ENCODE measurements around the gene SPN. TPM values are rescaled to one million over a fixed set of nuclear protein-coding genes. Genes with fewer than 3 reads are reported as not detected.
"Not testable (repeated sequence)": the region's sequence is repeated elsewhere in the genome, so short reads cannot be mapped to it uniquely, and the experiment has no call there.

Gene SPN, protein sequence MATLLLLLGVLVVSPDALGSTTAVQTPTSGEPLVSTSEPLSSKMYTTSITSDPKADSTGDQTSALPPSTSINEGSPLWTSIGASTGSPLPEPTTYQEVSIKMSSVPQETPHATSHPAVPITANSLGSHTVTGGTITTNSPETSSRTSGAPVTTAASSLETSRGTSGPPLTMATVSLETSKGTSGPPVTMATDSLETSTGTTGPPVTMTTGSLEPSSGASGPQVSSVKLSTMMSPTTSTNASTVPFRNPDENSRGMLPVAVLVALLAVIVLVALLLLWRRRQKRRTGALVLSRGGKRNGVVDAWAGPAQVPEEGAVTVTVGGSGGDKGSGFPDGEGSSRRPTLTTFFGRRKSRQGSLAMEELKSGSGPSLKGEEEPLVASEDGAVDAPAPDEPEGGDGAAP
- total RNA-seq (1 to 10 TPM in 2 of 4 donors, under 1 TPM in 2; 0.28 to 1.6 (median 0.94) TPM), polyA plus RNA-seq (10 to 100 TPM in 1 of 3 donors, 1 to 10 TPM in 1, under 1 TPM in 1; 0.60 to 13.3 (median 6.7) TPM)

DNA sequence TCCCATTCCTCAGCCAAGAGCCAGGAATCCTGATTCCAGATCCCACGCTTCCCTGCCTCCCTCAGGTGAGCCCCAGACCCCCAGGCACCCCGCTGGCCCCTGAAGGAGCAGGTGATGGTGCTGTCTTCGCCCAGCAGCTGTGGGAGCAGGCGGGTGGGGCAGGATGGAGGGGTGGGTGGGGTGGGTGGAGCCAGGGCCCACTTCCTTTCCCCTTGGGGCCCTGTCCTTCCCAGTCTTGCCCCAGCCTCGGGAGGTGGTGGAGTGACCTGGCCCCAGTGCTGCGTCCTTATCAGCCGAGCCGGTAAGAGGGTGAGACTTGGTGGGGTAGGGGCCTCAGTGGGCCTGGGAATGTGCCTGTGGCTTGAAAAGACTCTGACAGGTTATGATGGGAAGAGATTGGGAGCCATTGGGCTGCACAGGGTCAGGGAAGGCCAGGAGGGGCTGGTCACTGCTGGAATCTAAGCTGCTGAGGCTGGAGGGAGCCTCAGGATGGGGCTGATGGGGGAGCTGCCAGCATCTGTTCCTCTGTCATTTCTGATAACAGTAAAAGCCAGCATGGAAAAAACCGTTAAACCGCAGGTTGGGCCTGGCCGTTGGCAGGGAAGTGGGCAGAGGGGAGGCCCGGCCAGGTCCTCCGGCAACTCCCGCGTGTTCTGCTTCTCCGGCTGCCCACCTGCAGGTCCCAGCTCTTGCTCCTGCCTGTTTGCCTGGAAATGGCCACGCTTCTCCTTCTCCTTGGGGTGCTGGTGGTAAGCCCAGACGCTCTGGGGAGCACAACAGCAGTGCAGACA, at the start of gene SPN:
TSS of gene SPN (plus strand) at position 232 of the 791 bp plus-strand sequence. CDS start at position 714, 482 bp downstream.
- H3K4me3 ChIP-seq, result peak within 1 kb of the TSS in 1 of 4 donors; percentile 11
- H3K36me3 ChIP-seq, result no peaks in the 10 kb centered on the region
- no peaks in the 10 kb centered on the region for H3K9me3 ChIP-seq
- H3K27ac ChIP-seq, result no peak within 1 kb of the TSS
- peaks cover 0 to 3% (median 0%) of the 10 kb centered on the region in 3 donors for H3K27me3 ChIP-seq
- peaks cover 0 to 14% (median 6%) of the 10 kb centered on the region in 4 donors for H3K4me1 ChIP-seq
- DNase-seq, result no peak
- TF ChIP-seq, protein P1, sequence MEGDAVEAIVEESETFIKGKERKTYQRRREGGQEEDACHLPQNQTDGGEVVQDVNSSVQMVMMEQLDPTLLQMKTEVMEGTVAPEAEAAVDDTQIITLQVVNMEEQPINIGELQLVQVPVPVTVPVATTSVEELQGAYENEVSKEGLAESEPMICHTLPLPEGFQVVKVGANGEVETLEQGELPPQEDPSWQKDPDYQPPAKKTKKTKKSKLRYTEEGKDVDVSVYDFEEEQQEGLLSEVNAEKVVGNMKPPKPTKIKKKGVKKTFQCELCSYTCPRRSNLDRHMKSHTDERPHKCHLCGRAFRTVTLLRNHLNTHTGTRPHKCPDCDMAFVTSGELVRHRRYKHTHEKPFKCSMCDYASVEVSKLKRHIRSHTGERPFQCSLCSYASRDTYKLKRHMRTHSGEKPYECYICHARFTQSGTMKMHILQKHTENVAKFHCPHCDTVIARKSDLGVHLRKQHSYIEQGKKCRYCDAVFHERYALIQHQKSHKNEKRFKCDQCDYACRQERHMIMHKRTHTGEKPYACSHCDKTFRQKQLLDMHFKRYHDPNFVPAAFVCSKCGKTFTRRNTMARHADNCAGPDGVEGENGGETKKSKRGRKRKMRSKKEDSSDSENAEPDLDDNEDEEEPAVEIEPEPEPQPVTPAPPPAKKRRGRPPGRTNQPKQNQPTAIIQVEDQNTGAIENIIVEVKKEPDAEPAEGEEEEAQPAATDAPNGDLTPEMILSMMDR (IDR thresholded peaks at IDR 0.05), result no peak
- TF ChIP-seq POLR2AphosphoS5 (IDR thresholded peaks at IDR 0.05), result no peak
- TF ChIP-seq POLR2A (IDR thresholded peaks at IDR 0.05), result no peak
- TF ChIP-seq EP300 (IDR thresholded peaks at IDR 0.05), result no peak
- intact Hi-C loops (cut with DNase I), result no loop called here
- 50 to 66% methylated on average over 18 of the region's 18 CpGs for WGBS, 2 donors

DNA sequence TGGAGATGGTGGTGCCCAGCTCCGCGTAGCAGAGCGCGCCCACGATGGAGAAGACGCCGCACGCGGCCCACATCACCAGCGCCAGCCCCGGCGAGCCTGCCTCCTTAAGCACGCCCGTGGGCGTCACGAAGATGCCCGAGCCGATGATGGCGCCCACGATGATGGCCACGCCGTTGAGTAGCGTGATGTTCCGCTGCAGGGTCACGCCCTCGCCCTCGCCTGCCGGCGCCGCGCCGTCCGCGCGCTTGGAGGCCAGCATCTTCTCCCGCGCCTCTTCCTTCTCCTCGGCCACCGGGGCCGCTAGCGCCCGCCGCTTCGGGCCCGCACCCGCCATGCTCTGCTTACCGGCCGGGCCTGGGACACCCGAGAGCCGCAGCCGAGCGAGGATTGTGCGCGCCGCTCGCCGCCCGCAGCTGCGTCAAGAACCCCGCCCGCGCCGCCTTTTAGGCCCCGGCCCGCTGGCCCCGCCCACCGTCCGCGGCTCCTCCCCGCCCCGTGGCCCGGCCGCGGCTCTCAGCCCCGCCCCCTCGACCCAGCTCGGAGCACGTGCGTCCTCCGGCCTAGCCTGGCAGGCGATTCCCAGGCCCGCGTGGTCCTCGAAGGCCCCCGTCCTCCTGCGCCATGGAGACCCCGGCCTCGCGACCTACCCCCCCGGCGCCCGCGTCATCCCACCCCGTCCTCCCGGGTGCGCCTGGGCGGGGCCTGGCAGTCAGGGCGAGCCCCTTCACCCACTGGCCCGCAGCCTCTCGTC, 49.6 kb upstream of the SPN start:
- H3K36me3 ChIP-seq; H3K27me3 ChIP-seq; intact Hi-C loops (cut with DNase I); H3K9me3 ChIP-seq: not testable (repeated sequence)
- TF ChIP-seq POLR2AphosphoS5 (IDR thresholded peaks at IDR 0.05) (peak; percentile 54 to 90 (median 78)), POLR2A (IDR thresholded peaks at IDR 0.05) (peak; percentile 15 to 35)
- peaks cover 0 to 29% (median 11%) of the 10 kb centered on the region in 4 donors for H3K4me1 ChIP-seq
- 5 to 6% methylated on average over 100 of the region's 100 CpGs for WGBS, 2 donors
- H3K4me3 ChIP-seq, result peak overlapping the region; percentile 54 to 66 (median 58)
- peak overlapping the region; percentile 75 to 85 (median 78) for H3K27ac ChIP-seq
- peak; percentile 90 for DNase-seq

DNA sequence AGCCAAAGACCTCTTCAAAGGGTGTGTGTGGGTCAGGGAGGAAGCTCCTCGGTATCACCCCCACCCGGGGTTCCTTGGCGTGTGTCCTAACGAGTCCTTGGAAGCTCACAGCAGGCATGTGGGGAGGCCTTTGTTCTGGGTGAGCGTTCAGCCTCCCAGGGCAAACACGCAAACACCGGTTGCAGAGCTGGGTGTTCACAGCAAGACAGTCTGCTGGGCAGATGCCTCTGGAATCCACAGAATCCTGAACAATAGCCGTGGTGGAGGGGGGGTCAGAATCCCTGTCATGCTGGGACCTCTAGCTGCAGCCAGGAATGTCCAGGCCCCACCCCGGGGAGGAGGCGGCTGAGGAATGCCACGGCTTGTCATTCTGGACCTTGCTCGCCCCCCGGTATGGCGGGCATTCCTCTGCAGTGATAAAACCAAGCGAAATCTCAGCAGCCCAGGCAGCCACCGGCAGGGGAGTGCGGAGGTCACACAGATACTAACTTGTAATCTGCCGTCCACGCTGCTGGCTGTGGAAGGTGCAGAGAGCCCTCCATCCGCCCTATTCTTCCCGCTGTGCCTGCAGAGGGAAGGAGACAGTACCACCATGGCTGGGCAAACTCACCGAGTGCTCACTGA, 48.2 kb upstream of the SPN start:
- intact Hi-C loops (cut with DNase I); DNase-seq; H3K36me3 ChIP-seq; H3K9me3 ChIP-seq; H3K27me3 ChIP-seq; H3K4me3 ChIP-seq: not testable (repeated sequence)
- 80 to 86% methylated on average over 22 of the region's 22 CpGs for WGBS, 2 donors
- Histone ChIP-seq H3K27ac (peak overlapping the region; percentile 75 to 85 (median 78)), H3K4me1 (peaks cover 0 to 27% (median 9%) of the 10 kb centered on the region in 4 donors)

DNA sequence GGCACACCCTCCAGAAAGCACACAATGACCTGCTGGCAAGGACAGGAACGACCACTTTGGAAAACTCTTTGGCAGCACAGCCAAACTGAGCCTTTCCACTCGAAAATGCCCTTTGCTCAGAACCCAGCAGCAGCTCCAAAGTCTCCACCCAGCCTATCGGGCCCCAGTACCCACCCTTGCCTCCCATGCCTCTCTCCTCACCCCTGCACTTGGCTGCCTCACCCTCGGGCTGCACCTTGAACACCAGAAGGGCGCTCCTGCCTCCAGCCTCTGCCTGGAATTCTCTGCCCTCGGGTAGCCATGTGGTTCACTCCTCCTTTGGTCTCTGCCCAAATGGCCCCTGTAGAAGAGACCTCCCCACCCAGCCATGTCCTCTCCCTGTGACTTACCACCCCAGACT, 46.9 kb upstream of the SPN start:
- H3K4me3 ChIP-seq; H3K27ac ChIP-seq; intact Hi-C loops (cut with DNase I); H3K27me3 ChIP-seq; DNase-seq; H3K9me3 ChIP-seq; H3K36me3 ChIP-seq: not testable (repeated sequence)
- WGBS, 2 donors, result 20 to 64% methylated on average over 5 of the region's 6 CpGs
- H3K4me1 ChIP-seq, result peaks cover 0 to 27% (median 9%) of the 10 kb centered on the region in 4 donors

DNA sequence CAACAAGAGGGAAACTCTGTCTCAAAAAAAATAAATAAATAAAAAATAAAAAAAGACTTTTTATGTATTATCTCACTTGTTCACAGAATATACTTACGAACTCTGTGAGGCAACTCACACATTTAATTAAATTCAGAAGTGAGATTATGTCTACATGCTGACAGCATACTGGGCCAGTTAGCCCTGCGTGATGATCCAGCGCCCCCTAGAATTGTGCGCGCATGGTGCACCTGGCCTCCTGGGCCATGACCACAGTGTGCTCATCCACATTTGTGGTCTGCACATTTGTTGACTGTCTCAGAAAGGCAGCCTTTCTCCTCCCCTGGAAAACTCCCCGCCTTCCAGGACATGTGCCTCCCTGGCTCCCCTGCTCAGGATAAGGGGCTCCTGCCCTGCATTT, 42.5 kb upstream of the SPN start:
- H3K27me3 ChIP-seq; H3K9me3 ChIP-seq; H3K4me1 ChIP-seq; H3K27ac ChIP-seq; H3K36me3 ChIP-seq; DNase-seq; H3K4me3 ChIP-seq; intact Hi-C loops (cut with DNase I): not testable (repeated sequence)
- 81 to 90% methylated on average over 5 of the region's 6 CpGs for WGBS, 2 donors

DNA sequence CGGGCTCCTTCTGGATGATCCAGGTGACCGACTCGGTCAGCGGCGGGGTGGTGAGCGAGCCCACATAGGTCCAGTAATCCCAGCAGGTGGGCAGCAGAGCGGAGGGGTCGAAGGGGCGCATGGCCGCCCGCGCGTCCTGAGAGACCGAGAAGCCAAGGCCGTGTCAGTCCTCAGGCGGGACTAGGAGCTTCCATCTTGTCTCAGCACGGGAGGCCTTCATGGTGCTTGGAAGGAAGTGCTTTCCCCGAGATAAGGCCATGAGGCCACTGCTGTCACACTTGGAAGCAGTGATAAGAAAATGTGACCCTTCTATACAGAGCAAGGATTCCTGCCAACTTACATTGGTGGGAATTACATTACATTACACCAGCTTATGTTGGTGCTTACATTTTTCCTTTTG, 40.3 kb upstream of the SPN start:
- H3K27ac ChIP-seq; H3K9me3 ChIP-seq; DNase-seq; H3K4me3 ChIP-seq; intact Hi-C loops (cut with DNase I); H3K4me1 ChIP-seq; H3K27me3 ChIP-seq; H3K36me3 ChIP-seq: not testable (repeated sequence)
- WGBS, 2 donors, result 95% methylated on average over 13 to 14 of the region's 18 CpGs

DNA sequence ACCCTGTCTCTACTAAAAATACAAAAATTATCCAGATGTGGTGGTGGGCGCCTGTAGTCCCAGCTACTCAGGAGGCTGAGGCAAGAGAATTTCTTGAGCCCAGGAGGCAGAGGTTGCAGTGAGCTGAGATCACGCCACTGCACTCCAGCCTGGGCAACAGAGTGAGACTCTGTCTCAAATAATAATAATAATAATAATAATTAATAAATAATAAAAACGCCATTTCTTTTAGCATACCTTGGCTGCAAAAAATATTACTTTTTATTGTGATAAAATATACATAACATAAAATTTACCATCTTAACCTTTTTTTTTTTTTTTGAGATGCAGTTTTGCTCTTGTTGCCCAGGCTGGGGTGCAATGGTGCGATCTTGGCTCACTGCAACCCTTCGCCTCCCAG, 39.8 kb upstream of the SPN start:
- H3K27ac ChIP-seq; H3K9me3 ChIP-seq; DNase-seq; H3K36me3 ChIP-seq; H3K4me1 ChIP-seq; intact Hi-C loops (cut with DNase I); H3K4me3 ChIP-seq; H3K27me3 ChIP-seq: not testable (repeated sequence)
- 96 to 97% methylated on average over 5 of the region's 5 CpGs for WGBS, 2 donors

DNA sequence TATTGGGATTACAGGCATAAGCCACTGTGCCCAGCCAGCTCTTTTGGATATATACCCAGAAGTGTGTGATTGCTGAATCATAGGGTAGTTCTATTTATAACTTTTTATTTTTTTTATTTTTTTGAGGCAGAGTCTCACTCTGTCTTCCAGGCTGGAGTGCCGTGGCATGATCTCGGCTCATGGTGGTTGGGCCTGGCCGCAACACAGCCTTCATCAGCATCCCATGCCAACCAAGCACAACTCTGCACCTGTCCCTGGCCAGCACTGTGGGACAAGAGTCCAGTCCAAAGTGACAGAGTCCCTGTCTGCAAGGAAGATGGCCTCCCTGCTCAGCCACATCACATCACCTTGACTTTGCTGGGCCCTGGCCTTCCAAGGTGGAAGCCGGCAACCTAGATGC, 37.9 kb upstream of the SPN start:
- H3K9me3 ChIP-seq; DNase-seq; H3K4me3 ChIP-seq; intact Hi-C loops (cut with DNase I); H3K4me1 ChIP-seq; H3K36me3 ChIP-seq; H3K27me3 ChIP-seq: not testable (repeated sequence)
- 82 to 95% methylated on average over 4 of the region's 4 CpGs for WGBS, 2 donors
- H3K27ac ChIP-seq, result peak overlapping the region in 3 of 4 donors; percentile 2 to 44 (median 43)

DNA sequence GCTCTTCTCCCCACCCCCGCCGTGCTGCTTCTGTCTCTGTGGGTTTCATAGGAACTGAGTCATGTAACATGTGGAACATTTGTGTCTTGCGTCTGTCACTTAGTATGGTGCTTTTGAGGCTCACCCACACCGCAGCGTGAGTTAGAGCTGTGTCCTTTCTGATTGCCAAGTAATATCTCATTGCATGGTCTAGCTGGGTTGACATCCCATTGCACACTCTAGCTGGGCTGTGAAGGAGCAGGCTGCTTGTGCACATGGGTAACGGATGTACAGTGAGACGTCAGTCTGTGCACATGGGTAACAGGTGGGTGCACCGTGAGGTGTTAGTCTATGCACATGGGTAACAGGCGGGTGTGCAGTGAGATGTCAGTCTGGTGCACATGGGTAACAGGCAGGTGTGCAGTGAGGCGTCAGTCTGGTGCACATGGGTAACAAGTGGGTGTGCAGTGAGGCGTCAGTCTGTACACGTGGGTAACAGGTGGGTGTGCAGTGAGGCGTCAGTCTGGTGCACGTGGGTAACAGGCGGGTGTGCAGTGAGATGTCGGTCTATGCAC, 36.2 kb upstream of the SPN start:
- H3K27me3 ChIP-seq; intact Hi-C loops (cut with DNase I); H3K9me3 ChIP-seq; DNase-seq; H3K27ac ChIP-seq; H3K4me1 ChIP-seq; H3K4me3 ChIP-seq; H3K36me3 ChIP-seq: not testable (repeated sequence)
- 49 to 82% methylated on average over 14 of the region's 16 CpGs for WGBS, 2 donors

DNA sequence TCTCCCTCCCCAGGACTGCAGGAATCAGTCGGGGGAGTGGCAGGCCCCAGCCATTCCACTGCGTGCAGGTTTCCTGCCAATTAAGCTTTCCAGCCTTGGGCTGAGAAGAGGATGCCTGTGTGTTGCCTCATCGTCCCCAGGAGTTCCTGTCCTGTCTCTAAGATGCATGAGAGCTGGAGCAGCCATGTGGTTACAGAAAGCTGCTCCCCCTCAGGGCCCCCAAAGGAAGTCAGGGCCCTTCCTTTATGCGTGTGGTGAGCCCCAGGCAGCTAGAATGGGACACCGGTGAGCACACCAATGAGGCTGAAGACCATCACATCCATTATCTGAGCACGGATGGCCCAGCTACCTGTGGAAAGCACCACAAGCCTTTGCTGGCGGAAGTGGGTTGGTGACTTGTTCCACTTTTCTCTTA, 35.4 kb upstream of the SPN start:
- H3K36me3 ChIP-seq; intact Hi-C loops (cut with DNase I); H3K27ac ChIP-seq; DNase-seq; H3K4me3 ChIP-seq; H3K27me3 ChIP-seq; H3K9me3 ChIP-seq; H3K4me1 ChIP-seq: not testable (repeated sequence)
- WGBS, 2 donors, result 38 to 77% methylated on average over 5 of the region's 7 CpGs

Measured in sigmoid colon (tissue), 7 donors.